Stimulated activated CD4-positive, alpha-beta T cell treated with anti-CD3 and anti-CD28 coated beads, Interleukin-4, amount 100 ng/mL, for 4 hours (primary cell): ENCODE measurements around the gene RASL11B.

Source experiments
- DNase-seq, 2 experiments: peaks; one replicate each; pipeline ENCODE4 v3.0.0-alpha.2; 2020

Gene RASL11B

DNA sequence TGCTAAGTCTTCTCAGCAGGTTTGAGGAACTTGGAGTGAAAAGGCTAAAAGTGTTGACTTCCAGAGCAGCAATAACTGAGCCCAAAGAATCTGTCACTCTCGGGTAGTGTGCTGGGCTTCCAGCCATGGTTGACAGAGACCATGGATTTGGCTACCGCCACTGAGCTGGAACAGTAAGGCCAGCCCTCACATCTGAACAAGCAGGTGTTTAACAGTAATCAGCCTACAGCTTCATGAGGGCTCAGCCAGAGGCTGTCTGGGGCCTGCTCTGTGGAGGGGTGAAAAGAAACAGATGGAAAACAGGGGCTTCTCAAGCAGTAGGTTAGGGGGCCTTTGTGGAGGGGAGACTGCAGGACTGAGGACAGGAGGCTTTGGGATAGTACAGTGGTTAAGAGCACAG is 14.9 kb downstream of the RASL11B start:
- no peak for DNase-seq

DNA sequence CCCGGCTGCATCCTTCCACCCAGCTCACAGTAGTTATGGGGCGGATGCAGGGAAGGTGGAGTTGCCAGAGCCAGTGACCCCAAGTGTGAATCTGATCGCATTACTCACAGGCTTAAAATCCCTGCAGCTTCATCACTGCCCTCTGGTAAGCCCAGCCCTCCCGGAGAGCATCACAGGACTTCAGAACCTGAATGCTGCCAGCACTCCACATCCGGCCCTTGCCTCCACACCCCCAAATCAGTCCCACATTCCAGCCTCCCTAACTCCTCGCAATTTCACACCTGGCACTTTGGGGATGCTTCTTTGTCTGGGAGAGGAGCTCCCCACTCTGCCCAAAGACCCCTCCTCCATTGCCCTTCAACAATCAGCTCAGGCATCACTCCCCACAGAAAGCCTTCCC is 15.6 kb downstream of the RASL11B start:
- no peak for DNase-seq

DNA sequence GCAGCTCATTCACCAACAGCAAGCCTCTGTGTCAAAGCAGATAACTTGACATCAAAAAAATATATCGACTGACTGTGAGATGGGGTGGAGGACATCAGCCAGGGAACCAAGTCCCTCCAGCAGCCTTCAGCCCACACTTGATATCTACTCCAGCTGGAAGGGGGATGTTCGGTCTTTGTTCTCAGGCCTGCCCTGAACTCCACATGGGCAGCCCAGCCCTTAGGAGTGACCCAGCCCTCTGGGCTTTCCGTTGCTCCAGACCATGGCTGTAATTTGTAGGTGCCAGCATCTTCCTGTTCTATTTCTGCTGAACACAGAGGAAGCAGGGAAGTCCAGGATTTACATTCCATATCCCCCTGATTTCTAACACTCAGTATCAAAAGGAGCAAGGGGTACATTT is 17.4 kb downstream of the RASL11B start:
- no peak for DNase-seq

DNA sequence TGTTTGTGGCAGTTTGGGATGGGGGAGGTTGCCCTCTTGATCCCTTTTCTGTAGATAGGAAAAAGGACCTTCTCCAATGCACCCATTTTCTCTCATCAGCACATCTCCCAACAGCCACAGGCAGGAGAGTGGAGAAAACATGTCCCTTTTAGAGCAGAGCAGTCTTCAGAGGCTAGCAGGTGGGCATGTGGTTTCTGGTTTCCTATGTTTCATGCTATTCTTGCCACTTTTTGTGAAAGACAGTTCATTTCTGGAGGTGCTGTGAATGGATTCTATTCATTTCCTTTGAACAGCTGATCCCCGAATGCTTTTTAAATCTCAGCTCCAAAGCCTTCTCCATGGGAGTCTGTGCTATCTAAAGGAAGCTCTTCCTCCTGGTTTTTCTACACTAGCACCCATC is 18.9 kb downstream of the RASL11B start:
- DNase-seq: no peak

DNA sequence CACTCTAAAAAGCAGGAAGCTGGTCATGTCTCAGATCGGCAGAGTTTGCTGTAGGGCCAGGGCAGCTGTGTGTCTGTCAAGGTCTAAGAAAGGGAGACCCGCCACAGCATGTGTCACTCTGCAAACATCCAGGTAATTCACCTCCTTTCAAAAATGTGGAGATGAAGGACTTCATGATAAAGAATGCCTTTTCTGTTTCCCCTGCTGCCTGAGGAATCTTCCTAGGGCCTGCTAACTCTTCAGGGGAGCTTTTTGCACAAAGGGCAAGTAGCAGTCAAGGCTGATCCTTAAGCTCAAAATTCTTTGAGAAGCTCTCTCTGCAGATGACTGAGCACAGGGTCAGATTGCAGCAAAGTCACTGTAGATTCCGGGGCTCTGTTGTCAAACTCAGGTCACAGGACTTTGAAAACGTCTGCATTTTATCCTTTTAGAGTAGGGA is 21.1 kb downstream of the RASL11B start:
- no peak for DNase-seq

DNA sequence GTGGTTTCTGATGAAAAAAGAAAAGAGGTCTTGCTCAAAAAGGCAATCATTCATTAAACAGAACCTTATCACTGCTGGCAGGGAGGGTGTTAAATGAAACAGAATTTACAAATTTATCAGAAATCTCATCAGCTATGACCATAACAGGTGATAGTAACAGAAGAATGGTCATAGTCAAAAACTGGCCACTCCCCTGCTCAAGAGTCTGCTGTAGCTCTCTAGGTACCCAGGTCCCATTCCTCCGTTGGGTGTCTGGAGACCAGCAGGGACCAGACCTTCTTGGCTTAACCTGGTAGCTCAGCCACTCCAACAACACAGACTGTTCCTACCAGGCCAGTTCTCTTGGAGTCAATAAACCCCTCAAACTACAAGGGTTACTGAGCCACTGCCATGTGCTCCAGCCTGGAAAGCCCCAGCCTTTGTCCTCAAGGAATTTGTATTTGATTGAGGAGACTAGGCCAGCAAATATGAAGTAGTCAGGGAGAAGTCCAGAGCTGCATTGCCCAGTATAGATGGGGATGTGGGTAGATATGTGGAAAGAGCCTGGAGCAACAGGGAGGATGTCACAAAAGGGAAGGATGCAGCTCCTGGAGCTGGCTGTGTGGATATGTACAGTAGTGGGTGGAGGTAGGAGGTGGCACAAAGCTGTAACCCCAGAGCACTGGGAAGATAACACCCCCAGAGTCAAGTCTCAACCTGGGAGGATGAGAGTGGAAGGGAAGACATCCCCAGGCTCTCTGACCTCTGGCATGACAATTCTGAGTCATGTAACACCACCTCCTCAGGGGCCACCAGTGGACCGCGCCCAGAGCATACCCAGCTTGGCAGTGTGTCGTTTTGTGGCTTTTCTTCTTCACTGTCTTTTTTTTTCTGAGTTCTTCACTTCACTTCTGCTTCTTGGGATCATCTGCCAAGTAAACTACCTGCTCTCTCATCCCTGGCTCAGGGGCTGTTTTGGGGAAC is 21.9 kb downstream of the RASL11B start:
- DNase-seq: no peak

DNA sequence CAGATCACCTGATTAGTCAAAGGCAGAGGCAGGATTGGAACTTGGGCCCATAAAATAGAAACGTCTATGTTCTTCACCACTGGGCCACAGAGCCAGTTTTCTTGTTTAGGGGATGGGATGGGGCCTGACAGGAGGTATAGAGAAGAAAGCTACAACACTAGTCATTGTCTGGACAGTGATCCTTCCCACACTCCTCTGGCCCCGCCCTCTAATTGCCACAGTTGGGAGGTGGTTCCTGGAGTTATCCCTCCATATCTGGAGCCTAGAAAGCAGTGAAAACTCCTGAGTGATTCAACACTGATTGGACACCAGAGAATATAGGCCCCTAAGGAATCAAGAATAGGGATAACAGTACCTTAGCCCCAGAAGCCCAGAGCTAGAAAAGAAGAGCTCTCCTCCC is 22.9 kb downstream of the RASL11B start:
- DNase-seq: no peak

DNA sequence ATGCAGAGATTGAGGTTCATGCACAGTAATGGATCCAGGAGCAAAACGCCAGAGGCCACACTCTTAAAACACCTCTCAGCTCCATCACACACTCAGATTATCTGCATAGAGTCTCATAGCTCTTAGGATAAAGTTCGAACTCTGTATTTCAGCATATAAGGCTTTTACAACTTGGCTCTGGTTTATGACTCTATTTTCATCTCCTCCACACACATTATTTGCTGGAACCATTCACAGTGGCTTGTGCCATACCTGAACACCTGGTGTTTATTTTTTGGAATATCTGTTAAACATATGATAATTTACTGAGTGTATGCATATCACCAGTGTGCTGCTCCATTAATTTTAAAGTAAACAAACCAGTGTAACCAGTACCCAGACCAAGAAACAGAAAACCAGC is 27.2 kb downstream of the RASL11B start:
- no peak for DNase-seq

DNA sequence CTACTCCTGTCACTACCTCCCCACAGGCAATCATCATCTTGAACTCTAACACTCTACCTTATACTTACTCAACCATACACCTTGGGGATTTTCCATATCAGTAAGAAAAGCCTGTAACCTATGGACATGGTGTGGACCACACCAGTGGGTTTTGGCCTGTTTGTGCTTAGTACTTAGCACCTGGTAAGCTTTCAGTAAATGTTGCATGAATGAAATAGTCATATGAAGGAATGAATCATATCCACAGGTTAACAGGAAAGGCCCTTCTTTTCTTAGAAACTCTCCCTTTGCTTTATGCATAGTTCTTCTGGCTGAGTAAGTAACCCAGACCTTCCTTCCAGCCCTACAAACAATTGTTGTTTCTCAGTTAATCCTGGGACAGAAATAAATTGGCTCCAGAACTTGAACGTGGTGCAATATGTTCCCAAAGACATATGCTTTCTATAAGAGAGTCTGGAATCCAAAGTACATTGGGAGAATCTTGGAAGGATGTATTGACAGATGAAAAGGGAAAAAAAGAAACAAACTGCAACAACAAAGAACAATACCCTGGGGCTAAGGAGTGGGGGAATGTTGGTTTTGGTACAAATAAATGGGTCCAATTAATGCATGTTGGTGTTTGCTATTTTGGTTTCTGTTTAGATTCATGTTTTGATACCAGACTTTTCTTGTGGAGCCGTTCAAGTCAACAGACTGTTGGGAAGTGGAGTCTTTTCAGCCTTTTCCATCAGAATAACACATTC is 27.8 kb downstream of the RASL11B start:
- DNase-seq: no peak

DNA sequence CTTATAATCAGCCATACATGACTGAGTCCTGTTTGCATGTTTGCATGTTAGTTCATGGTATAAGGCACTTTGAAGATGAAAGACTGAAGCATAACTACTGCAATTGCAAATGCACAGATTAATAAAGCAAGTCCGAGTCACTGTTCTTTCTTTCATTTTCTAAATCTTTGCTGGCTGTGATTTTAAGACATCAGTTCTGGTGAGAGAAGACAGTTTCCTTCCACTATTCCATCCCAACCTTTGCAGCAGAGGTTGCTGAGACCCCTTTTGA is 28.3 kb downstream of the RASL11B start:
- no peak for DNase-seq

DNA sequence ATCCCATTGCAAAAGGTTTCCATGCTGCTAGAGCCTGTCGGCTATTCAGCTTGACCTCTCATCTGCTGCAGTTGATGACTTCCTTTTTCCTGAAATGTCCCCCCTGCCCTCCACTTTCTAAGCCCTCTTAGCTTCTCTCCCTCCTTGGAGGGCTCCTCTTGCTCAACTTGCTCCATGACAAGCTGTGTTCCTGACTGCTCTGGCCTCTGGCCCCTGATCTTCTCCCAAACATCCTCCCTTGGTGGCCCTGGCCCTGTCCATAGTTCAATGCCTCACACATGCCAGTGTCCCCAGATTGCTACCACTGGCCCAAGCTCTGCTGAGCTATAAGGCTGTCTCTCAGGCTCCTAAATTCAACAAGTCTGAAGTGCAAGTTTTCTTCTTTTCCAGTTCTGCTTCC is 29.6 kb downstream of the RASL11B start:
- no peak for DNase-seq

DNA sequence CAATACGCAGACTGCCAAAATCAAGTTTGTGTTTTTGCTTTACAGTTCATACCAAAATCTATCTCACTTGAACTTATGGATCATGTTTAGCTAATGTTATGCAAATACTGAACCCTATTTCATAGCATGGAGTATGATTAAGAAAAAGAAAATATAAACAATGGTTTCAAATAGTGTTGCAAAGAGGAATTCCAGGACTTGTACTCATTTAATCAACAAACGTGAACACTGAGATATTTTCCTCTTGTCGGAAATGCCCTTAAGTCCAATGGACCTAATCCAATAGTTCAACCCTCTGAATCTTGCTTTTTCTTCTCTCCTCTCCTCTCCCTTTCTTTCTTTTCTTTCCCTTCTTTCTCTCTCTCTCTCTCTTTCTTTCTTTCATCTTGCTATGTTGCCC is 30.8 kb downstream of the RASL11B start:
- DNase-seq: no peak

DNA sequence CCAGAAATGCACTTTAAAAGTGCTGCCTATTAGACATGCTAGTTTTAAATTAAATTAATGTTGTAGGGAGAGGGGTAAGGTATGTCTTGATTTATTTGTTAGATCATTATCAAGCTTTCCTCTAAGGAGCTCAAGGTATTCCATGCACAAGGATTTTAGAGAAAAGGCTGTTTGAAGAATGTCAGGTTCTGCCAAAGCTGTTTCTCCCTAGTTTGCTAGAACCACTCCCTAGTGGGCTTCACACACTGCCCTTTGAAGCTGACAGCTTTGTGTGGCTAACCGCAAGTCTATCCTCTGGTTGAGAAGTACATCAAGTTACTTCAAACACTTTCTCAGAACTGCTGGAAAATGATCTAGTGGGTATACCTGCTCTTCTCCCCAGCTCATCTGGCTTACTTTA is 32.3 kb downstream of the RASL11B start:
- DNase-seq: no peak

DNA sequence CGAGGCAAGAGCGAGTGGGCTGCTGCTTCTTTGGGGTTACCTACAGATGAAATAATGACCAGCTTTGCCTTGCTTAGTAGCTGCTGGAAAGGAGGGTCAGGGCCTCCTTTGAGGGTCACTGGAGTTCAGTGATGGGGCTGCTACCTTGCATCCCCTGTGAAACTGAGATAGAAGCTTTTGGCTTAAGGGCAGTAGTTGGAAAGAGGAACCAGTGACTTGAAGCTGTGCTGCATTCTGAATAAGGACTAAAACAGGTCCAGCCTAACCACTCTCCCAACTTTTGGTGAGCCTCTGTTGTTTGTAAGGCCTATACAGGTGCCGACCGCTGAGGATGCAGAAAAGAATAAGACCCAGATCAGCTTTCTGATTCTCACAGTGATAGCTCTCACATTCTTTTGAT is 41.2 kb downstream of the RASL11B start:
- DNase-seq: no peak

DNA sequence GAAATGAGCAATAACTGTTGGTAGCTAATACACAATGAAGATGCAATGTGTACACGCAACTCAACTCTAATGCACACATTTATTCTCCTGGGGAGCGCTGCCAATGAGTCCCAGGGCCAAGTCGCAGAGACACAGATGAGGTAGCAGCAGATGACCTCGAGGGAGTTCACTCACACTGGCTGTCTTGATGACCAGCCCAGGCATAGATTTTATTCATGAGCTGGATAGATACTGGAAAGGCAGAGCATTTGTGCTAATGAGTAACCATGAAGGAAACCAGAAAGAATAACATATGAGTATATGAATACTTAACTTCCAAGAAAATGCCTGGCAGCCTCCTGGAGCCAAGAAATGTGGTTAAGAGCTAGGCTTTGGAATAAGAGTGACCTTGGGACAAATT is 42.3 kb downstream of the RASL11B start:
- no peak for DNase-seq

DNA sequence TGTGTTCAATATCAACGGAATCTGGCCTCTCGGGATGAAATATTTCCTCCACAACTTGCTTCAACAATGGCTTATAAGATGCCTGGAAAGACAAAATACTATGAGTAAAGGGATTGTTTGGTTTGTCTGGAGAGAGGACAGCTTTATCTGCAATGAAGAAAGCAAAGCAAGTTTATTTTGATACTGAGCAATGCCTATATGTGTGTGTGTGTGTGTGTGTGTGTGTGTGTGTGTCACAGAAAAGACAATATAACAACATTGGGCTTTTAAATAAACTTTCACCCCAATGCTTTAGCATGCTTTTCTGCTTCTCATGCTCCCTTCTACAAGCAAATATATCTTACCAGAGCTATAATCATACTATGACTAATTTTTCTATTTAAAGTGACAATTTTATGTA is 45.4 kb downstream of the RASL11B start:
- no peak for DNase-seq

DNA sequence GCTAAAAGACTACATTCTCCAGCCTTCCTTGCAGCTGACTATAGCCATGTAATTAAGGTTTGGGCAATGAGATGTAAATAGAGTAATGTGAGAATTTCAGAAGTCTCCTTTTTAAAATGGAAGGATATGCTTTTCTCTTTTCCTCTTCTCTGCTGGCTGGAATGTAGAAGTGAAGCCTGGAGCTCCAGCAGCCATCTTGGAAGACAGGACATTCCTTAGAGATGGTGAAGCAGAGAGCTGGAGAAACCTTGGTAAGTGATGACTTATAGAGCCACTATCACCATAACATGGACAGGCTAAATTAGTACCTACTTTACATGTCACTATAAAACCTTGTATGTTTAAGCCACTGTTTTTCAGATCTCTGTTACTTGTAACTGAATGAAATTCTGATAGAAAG is 48.0 kb downstream of the RASL11B start:
- no peak for DNase-seq

DNA sequence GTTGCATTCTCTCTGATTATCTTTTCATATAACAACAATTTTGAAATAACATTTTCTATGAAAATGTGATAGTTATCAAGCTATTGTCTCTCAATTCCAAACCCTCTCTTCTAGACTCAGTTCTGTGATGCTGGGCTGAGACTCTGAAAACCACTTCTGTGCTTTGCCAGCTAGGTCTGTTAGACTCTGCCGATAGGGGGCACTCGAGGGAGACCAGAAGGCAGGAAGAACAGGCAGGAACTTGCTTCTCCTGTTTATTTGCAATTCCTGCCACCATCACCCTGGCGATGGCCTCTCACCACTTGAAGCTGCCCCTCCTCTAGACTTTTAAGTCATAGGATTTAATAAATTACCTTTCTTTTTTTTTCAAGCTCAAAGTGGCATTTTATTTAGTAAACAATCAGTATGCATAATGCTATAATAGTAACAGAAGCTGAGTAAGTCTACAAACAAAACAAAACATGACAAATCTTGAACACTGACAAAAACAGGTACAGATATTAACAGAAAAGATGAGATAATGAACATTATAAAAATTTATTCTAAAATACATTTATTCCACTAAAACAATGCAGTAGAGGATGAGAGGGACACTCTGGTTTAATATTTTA is 49.7 kb downstream of the RASL11B start:
- DNase-seq: peak; percentile 46 to 62

DNA sequence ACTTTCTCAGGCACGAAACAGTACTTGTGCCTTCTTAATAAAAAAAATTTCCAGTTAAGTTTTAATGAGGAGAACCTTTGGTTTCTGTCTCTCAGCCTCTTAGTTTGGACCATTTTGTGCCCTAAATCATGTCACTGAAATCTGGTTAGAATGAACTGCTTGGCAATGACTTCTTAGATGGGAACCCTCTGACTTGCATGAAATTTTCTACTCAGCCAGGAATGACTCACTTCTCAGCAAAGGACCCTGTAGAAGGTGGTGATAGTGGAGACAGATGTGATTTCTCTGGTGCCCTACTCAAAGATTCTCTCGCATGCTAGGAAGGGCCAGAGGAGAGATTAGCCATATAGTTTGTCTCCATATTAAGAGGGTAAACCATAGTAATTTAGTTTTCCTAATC is 50.5 kb downstream of the RASL11B start:
- DNase-seq: no peak

DNA sequence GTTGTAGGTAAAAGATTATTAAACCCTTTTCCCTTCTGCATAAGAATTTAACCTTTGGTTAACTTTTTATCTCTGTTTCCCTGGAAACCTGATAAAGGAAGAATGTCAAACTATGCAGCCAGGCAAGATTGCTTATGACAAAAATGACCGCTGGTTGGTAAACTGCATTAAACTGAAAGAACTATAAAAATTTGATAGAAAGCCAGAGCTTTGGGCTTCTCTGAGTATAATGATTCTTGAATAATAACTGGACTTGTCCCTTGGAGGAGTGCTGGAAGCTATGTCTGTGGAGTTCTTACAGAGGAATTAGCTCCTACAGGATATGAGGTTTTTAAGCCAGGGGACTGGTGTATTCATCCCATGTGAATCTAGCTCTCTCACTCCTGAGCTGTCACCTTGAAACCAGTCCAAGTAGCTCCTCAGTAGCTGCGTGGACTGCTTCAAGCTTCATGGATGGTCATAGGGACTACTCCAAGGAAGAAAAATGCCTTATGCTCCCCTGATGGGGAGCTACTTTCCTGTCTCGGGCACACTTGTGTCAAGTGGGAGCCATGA is 52.0 kb downstream of the RASL11B start:
- no peak for DNase-seq

DNA sequence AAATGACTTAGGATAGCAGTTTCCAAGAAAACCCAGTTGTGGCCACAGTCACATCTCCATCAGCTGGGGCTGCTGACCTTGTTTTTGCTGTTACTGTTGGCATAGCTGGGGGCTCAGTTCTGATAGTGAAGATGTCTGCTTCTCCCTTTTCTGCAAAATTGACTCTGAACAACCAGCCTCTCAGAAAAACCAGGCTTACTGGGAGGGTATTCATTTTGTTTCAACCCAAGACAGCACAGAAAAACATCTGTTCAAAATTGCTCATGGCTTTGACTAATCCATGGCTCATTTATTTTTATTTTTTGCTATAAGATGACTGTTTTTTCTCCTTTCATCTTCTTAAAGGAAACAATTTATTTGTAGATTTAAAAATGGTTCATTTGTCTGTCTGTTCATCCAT is 53.1 kb downstream of the RASL11B start:
- no peak for DNase-seq

DNA sequence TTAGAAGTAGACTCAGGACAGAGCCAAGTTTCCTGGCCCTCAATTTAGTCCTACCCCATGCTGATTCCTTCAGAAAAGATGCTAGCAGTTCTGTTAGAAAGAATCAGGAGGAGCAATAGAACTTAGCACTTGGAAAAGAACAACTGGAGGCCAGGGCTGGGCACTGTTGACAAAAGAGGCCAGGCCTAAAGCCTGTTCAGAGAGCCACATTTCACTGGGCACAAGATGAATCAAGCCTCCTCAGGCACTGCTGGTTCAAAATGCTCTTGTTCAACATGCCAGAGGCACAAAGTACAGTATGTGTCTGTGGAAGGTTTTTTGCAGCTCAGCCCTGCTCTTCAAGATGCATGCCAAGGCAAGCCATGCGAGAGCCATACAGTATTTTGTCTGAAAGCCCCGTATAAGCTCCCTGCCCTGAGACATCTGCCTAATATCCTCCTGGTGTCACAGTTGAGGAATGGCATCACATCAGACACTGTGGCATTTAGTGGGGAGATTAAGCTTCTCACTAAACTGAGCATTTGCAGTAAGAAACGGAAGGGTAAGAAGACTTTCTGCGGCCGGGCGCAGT is 53.7 kb downstream of the RASL11B start:
- no peak for DNase-seq
